CD14-positive monocyte (primary cell): Measurements from ENCODE around the gene PLSCR3. TPM values are rescaled to one million over a fixed set of nuclear protein-coding genes. Genes with fewer than 3 reads are reported as not detected.
A peak's percentile ranks its signal among the peaks of the same experiment; 100 is the strongest.

Source experiments
- DNase-seq, 3 donors: peaks; one replicate each; pipeline ENCODE4 v3.0.0-alpha.2; 2011 to 2022
- H2AFZ ChIP-seq: 2 replicates; pipeline ENCODE4 v1.6.0; 2012; ENCODE audit warnings: mild to moderate bottlenecking, low read depth, low read length, inconsistent platforms; ENCODE audit not compliant: insufficient read depth, poor library complexity, severe bottlenecking
- H3K27ac ChIP-seq, 2 donors: 1 replicate in 1 of 2; 2 replicates in 1 of 2; pipeline ENCODE4 v1.5.1; 2012 to 2013; ENCODE audit warnings: low read length in 2 of 2, control low read depth in 1 of 2, inconsistent platforms in 1 of 2, low read depth in 1 of 2, mild to moderate bottlenecking in 1 of 2
- H3K27me3 ChIP-seq, 2 donors: one replicate each; pipeline versions ENCODE4 v1.6.0 to v1.6.1; 2011 to 2013; ENCODE audit warnings: low read length in 2 of 2; ENCODE audit not compliant: control insufficient read depth in 2 of 2, insufficient read depth in 2 of 2
- H3K36me3 ChIP-seq, 2 donors: replicated peaks in 1 of 2; 1 replicate in 1 of 2; 2 replicates in 1 of 2; pipeline versions ENCODE4 v1.5.1 to v1.6.1; 2012 to 2013; ENCODE audit warnings: low read length in 2 of 2, control low read depth in 1 of 2, inconsistent platforms in 1 of 2, mild to moderate bottlenecking in 1 of 2; ENCODE audit not compliant: insufficient read depth in 2 of 2, control insufficient read depth in 1 of 2
- H3K4me1 ChIP-seq, 2 donors: 1 replicate in 1 of 2; 2 replicates in 1 of 2; pipeline versions ENCODE4 v1.5.1 to v1.6.1; 2012 to 2013; ENCODE audit warnings: low read length in 2 of 2, control low read depth in 1 of 2, inconsistent platforms in 1 of 2, mild to moderate bottlenecking in 1 of 2, moderate library complexity in 1 of 2; ENCODE audit not compliant: insufficient read depth in 2 of 2, control insufficient read depth in 1 of 2
- H3K4me2 ChIP-seq: replicated peaks from 2 replicates; pipeline ENCODE3; 2012; ENCODE audit warnings: low read length, moderate library complexity, mild to moderate bottlenecking; ENCODE audit not compliant: poor library complexity, severe bottlenecking; ENCODE audit errors: extremely low read depth
- H3K4me3 ChIP-seq, 3 experiments: fragments of 200-600 bp in 1 of 3; sonication (generic) in 1 of 3; replicated peaks in 1 of 3; 1 replicate in 2 of 3; 2 replicates in 1 of 3; pipeline ENCODE4 v1.5.1; 2011 to 2013; ENCODE audit warnings: low read length in 3 of 3, mild to moderate bottlenecking in 3 of 3, control low read depth in 2 of 3, low read depth in 2 of 3, inconsistent platforms in 1 of 3, moderate library complexity in 1 of 3
- H3K79me2 ChIP-seq: 2 replicates; pipeline ENCODE4 v1.6.0; 2012; ENCODE audit warnings: mild to moderate bottlenecking, control low read depth, inconsistent platforms, low read length, moderate library complexity; ENCODE audit not compliant: insufficient read depth
- H3K9ac ChIP-seq: 2 replicates; pipeline ENCODE4 v1.6.0; 2017; ENCODE audit warnings: low read length, mild to moderate bottlenecking; ENCODE audit not compliant: insufficient read depth, poor library complexity, severe bottlenecking
- H3K9me3 ChIP-seq, 2 donors: replicated peaks in 1 of 2; 1 replicate in 1 of 2; 2 replicates in 1 of 2; pipeline versions ENCODE4 v1.5.1 to v1.6.1; 2012 to 2013; ENCODE audit warnings: low read length in 2 of 2, control low read depth in 1 of 2; ENCODE audit not compliant: control insufficient read depth in 1 of 2, insufficient read depth in 1 of 2
- H4K20me1 ChIP-seq: 2 replicates; pipeline ENCODE4 v1.6.0; 2012; ENCODE audit warnings: mild to moderate bottlenecking, low read length, control low read depth, moderate library complexity; ENCODE audit not compliant: insufficient read depth
- H3K27ac Mint-ChIP-seq, 7 donors: one replicate each; pipeline ENCODE4 v1.8.0; 2020; ENCODE audit warnings: mild to moderate bottlenecking in 7 of 7, mixed read lengths in 7 of 7, moderate library complexity in 6 of 7, inconsistent platforms in 2 of 7
- H3K27me3 Mint-ChIP-seq, 3 donors: one replicate each; pipeline ENCODE4 v1.8.0; 2021 to 2022; ENCODE audit warnings: low read depth in 3 of 3, mild to moderate bottlenecking in 3 of 3, mixed read lengths in 3 of 3, moderate library complexity in 3 of 3, inconsistent platforms in 1 of 3
- H3K36me3 Mint-ChIP-seq, 2 donors: one replicate each; pipeline ENCODE4 v1.8.0; 2020; ENCODE audit warnings: mixed read lengths in 2 of 2, inconsistent platforms in 1 of 2, mild to moderate bottlenecking in 1 of 2
- H3K4me1 Mint-ChIP-seq: one replicate; pipeline ENCODE4 v1.8.0; 2020; ENCODE audit warnings: mild to moderate bottlenecking, mixed read lengths
- H3K4me3 Mint-ChIP-seq, 2 donors: one replicate each; pipeline ENCODE4 v1.8.0; 2020; ENCODE audit warnings: mild to moderate bottlenecking in 2 of 2, mixed read lengths in 2 of 2, moderate library complexity in 1 of 2
- H3K9me3 Mint-ChIP-seq, 7 donors: one replicate each; pipeline ENCODE4 v1.8.0; 2020 to 2022; ENCODE audit warnings: mixed read lengths in 7 of 7, mild to moderate bottlenecking in 6 of 7, moderate library complexity in 6 of 7, inconsistent platforms in 2 of 7
- CTCF ChIP-seq: fragments of 200-600 bp; IDR thresholded peaks from one replicate; pipeline ENCODE4 v1.8.0; 2022; ENCODE audit warnings: antibody characterized with exemption, mild to moderate bottlenecking
- WGBS: methylation state at CpG from one replicate; pipeline ENCODE4 v1.1.5; 2013; ENCODE audit warnings: missing lambda C conversion rate; ENCODE audit not compliant: insufficient coverage; 5-methylcytosine and 5-hydroxymethylcytosine counted together
- intact Hi-C, 2 donors: fragments of 100-400 bp; cut with micrococcal nuclease; formaldehyde crosslinking; loops; one replicate each; pipeline versions ENCODE4 v1.15.0 to v1.15.1; 2023
- polyA plus RNA-seq, 3 donors: library from polyadenylated mRNA; depleted of rRNA in 1 of 3; unstranded in 2 of 3; stranded (reverse) in 1 of 3; fragments of 300-500 nt in 2 of 3; fragments of >200 nt in 1 of 3; fragmentation: Illumina TruSeq in 2 of 3; gene quantifications; 1 replicate in 2 of 3; 2 replicates in 1 of 3; pipeline ENCODE4 v1.2.3, GENCODE V29; 2012 to 2021

Gene PLSCR3
- polyA plus RNA-seq, 3 donors, result 37.6 to 70.4 (median 45.7) TPM

DNA sequence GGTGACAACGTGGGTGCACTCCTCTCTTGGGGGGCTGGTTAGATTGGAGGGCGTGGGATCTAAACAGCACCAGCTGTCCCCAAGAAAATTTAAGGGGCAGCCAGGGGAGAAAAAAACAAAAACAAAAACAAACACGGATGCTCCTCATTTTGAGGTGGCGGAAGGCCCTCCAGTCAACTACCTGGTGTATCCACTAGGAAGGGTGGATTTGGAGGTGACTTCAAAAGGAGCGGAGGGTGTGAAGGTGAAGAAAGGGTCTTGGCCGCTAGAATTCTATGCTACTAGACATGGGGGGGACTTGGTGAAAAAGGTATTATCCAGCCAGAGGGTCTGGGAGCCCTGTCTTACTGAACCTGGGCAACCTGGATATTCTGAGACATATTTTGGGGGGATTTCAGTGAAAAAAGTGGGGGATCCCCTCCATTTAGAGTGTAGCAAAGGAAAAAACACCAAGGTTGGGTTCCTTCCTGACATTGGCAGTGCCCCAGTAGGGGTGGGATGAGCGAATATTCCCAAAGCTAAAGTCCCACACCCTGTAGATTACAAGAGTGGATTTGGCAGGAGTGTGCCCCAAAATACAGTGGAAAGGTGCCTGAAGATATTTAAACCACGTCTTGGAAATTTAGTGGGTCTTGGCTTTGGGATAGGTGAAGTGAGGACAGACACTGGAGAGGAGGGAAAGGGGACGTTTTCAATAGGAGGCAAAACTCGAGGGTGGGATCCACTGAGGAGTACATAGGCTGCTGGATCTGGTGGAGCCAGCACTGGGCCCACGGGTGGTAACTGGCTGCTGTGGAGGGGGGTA is 44.5 kb upstream of the PLSCR3 start:
- 43% methylated on average over 7 of the region's 11 CpGs for WGBS
- Histone ChIP-seq H3K36me3 (no peaks in the 10 kb centered on the region), H3K4me2 (peak overlapping the region; percentile 99), H3K4me1 (peaks cover 54 to 58% of the 10 kb centered on the region in 2 donors), H3K9ac (no peak overlapping the region), H3K27ac (no peak overlapping the region), H3K4me3 (peak overlapping the region in 2 of 3 experiments; percentile 32 to 95), H3K9me3 (peaks cover 0 to 18% of the 10 kb centered on the region in 2 donors), H2AFZ (no peak overlapping the region), H4K20me1 (peaks cover 29% of the 10 kb centered on the region), H3K79me2 (peaks cover 8% of the 10 kb centered on the region), H3K27me3 (peaks cover 23 to 53% of the 10 kb centered on the region in 2 donors)
- peak overlapping the region; percentile 69 to 91 for H3K4me3 Mint-ChIP-seq
- peaks cover 10 to 17% of the 10 kb centered on the region in 2 donors for H3K36me3 Mint-ChIP-seq
- H3K27me3 Mint-ChIP-seq, result peaks cover 48 to 65% (median 57%) of the 10 kb centered on the region in 3 donors
- intact Hi-C loops, result loop anchor here (1.0 to 10.0 kb wide), 5 partner anchors 46 to 246 kb away; partner anchors contain the start of genes SENP3 (in 2 of the 2), MPDU1 (in 1 of the 2), TP53 (in 1 of the 2) and WRAP53 (in 1 of the 2)
- H3K9me3 Mint-ChIP-seq, result peaks cover 0 to 17% (median 8%) of the 10 kb centered on the region in 7 donors
- TF ChIP-seq CTCF, result no peak
- DNase-seq, result no peak
- H3K4me1 Mint-ChIP-seq, result peaks cover 51% of the 10 kb centered on the region
- H3K27ac Mint-ChIP-seq, result peak overlapping the region in 1 of 7 donors; percentile 59

- Histone ChIP-seq H3K4me3 (peak overlapping the region in 2 of 3 experiments; percentile 32 to 95), H3K9ac (no peak overlapping the region)
Observed at GRCh38 chr17:7437950-7438614, 43.8 kb upstream of the PLSCR3 start.

More at GRCh38 chr17:7437950-7438614, 43.8 kb upstream of the PLSCR3 start:
- peaks cover 51% of the 10 kb centered on the region for H3K4me1 Mint-ChIP-seq
- Histone ChIP-seq H3K27ac (no peak overlapping the region), H3K4me1 (peaks cover 54 to 58% of the 10 kb centered on the region in 2 donors), H4K20me1 (peaks cover 29% of the 10 kb centered on the region), H3K4me2 (peak overlapping the region; percentile 99), H3K79me2 (peaks cover 8% of the 10 kb centered on the region), H3K36me3 (no peaks in the 10 kb centered on the region), H3K27me3 (peaks cover 23 to 47% of the 10 kb centered on the region in 2 donors), H3K9me3 (peaks cover 0 to 18% of the 10 kb centered on the region in 2 donors), H2AFZ (peak overlapping the region; percentile 75)
- H3K36me3 Mint-ChIP-seq, result peaks cover 10 to 17% of the 10 kb centered on the region in 2 donors
- 6% methylated on average over 45 of the region's 48 CpGs for WGBS
- H3K9me3 Mint-ChIP-seq, result peaks cover 0 to 17% (median 8%) of the 10 kb centered on the region in 7 donors
- peak overlapping the region; percentile 69 to 91 for H3K4me3 Mint-ChIP-seq
- intact Hi-C loops, result loop anchor here (2.0 to 10.0 kb wide), 5 partner anchors 47 to 247 kb away; partner anchors contain the start of genes SENP3 (in 2 of the 2), MPDU1 (in 1 of the 2), POLR2A (in 1 of the 2) and TP53 (in 1 of the 2)
- H3K27ac Mint-ChIP-seq, result peak overlapping the region in 4 of 7 donors; percentile 39 to 59 (median 49)
- peak; percentile 65 to 75 (median 75) for DNase-seq
- TF ChIP-seq CTCF, result no peak
- peaks cover 48 to 58% (median 49%) of the 10 kb centered on the region in 3 donors for H3K27me3 Mint-ChIP-seq
